Measurements from ENCODE around the gene TKTL2. TPM values are rescaled to one million over a fixed set of nuclear protein-coding genes. Genes with fewer than 3 reads are reported as not detected.

The TKTL2 gene
- total and polyA plus RNA-seq, 10 of the 15 experiments (the other 5 are each of a cell fraction or from before 2014, with no cell fraction given) = 0.03 to 0.04 (median 0.03) TPM; not detected in 7

- POLR2A ChIA-PET = no interaction called here
- H3K4me3 ChIP-seq = no peak overlapping the region
These were observed 41.6 kb upstream of the TKTL2 start for GRCh38 chr4:163515198-163515597.

More at GRCh38 chr4:163515198-163515597, 41.6 kb upstream of the TKTL2 start:
- Histone ChIP-seq H3K4me1 (ENCODE audit: control insufficient read depth, insufficient read depth, low read length) (no peaks in the 10 kb centered on the region), H4K20me1 (ENCODE audit: control insufficient read depth, insufficient read depth) (no peaks in the 10 kb centered on the region), H3K9ac (ENCODE audit: control insufficient read depth, insufficient read depth, low read length) (no peak overlapping the region), H2AFZ (ENCODE audit: control insufficient read depth, low read depth, low read length) (no peak overlapping the region), H3K4me2 (ENCODE audit: control insufficient read depth, insufficient read depth) (no peak overlapping the region), H3K9me3 (replicated peaks; ENCODE audit: control insufficient read depth, insufficient read depth, low read length) (no peaks in the 10 kb centered on the region), H3K79me2 (ENCODE audit: control insufficient read depth, insufficient read depth, low read length) (peaks cover 9% of the 10 kb centered on the region), H3K36me3 (ENCODE audit: control insufficient read depth in 2 of 2, insufficient read depth in 2 of 2, low read length in 1 of 2) (peaks cover 9 to 37% of the 10 kb centered on the region in 2 experiments), H3K27ac (ENCODE audit: control insufficient read depth, insufficient read depth) (no peak overlapping the region), H3K27me3 (replicated peaks in 1 of 2; ENCODE audit: control insufficient read depth in 2 of 2, insufficient read depth in 2 of 2, low read length in 1 of 2) (no peaks in the 10 kb centered on the region)
- DNase-seq (ENCODE audit: low read depth, low spot score) = no peak
- in situ Hi-C loops (cut with MboI) = no loop called here
- RAD21 ChIA-PET (ENCODE audit: unreplicated experiment) = no interaction called here
- CTCF ChIA-PET = no interaction called here
- SMC1A ChIA-PET (ENCODE audit: uncharacterized antibody, unreplicated experiment) = no interaction called here
- no peak for FAIRE-seq
- BruUV-seq (replicated peaks) = no TSS peak
- intact Hi-C loops (cut with micrococcal nuclease; ENCODE audit: unreplicated experiment) = no loop called here
- TF ChIP-seq FOS (IDR thresholded peaks at IDR 0.05; ENCODE audit: borderline replicate concordance, extremely low read depth, insufficient read length) = no peak
- no peak for TF ChIP-seq SREBF1 (IDR thresholded peaks at IDR 0.05; ENCODE audit: low read length)
- TF ChIP-seq SREBF2 (IDR thresholded peaks at IDR 0.05; ENCODE audit: low read length) = no peak
- no peak for TF ChIP-seq RAD21 (IDR thresholded peaks at IDR 0.05; ENCODE audit: insufficient read depth, low read depth, low read length)
- no peak for TF ChIP-seq PML (IDR thresholded peaks at IDR 0.05; ENCODE audit: low read length)
- no peak for TF ChIP-seq MTA2 (IDR thresholded peaks at IDR 0.05; ENCODE audit: low read depth)
- no peak for TF ChIP-seq BCLAF1 (IDR thresholded peaks at IDR 0.05)
- no peak for TF ChIP-seq WRNIP1 (IDR thresholded peaks at IDR 0.05; ENCODE audit: borderline replicate concordance, low read depth, low read length)
- no peak for TF ChIP-seq NR2F1 (conservative IDR thresholded peaks at IDR 0.05)
- no peak for TF ChIP-seq MEF2B (IDR thresholded peaks at IDR 0.05; ENCODE audit: partially characterized antibody, poor library complexity, severe bottlenecking)
- WGBS (ENCODE audit: insufficient coverage, insufficient replicate concordance, low lambda C conversion rate, missing lambda C conversion rate) = 98% methylated on average over 8 of the region's 8 CpGs
- no peak for ATAC-seq
